ENCODE data around the gene CPNE5. TPM values are rescaled to one million over a fixed set of nuclear protein-coding genes. Genes with fewer than 3 reads are reported as not detected.

The CPNE5 gene
- total RNA-seq, 4 donors from 2014 or later: 9.5 to 33.8 (median 12.2) TPM

- no peaks in the 10 kb centered on the region for H3K9me3 ChIP-seq
- no peaks in the 10 kb centered on the region for H3K27me3 ChIP-seq
- H3K27ac ChIP-seq: no peak overlapping the region
- TF ChIP-seq POLR2A (IDR thresholded peaks at IDR 0.05) (no peak), CTCF (IDR thresholded peaks at IDR 0.05) (no peak)
- DNase-seq: no peak
- peaks cover 0 to 5% of the 10 kb centered on the region in 2 donors for H3K4me1 ChIP-seq
- intact Hi-C loops (cut with DNase I; ENCODE audit: low total_unique reads): no loop called here
- no peaks in the 10 kb centered on the region for H3K36me3 ChIP-seq
- no peak overlapping the region for H3K4me3 ChIP-seq
Measured at GRCh38 chr6:36873115-36873514, 33.9 kb upstream of the CPNE5 start.

GRCh38 chr6:36871686-36872085 is 32.4 kb upstream of the CPNE5 start:
- intact Hi-C loops (cut with DNase I; ENCODE audit: low total_unique reads): no loop called here
- DNase-seq: no peak
- Histone ChIP-seq H3K27me3 (no peaks in the 10 kb centered on the region), H3K9me3 (no peaks in the 10 kb centered on the region), H3K4me1 (peaks cover 0 to 5% of the 10 kb centered on the region in 2 donors), H3K4me3 (no peak overlapping the region), H3K36me3 (no peaks in the 10 kb centered on the region), H3K27ac (no peak overlapping the region)
- TF ChIP-seq POLR2A (IDR thresholded peaks at IDR 0.05) (no peak), CTCF (IDR thresholded peaks at IDR 0.05) (no peak)

- intact Hi-C loops (cut with DNase I; ENCODE audit: low total_unique reads): no loop called here
- no peaks in the 10 kb centered on the region for H3K9me3 ChIP-seq
- no peak overlapping the region for H3K4me3 ChIP-seq
- H3K27me3 ChIP-seq: no peaks in the 10 kb centered on the region
- no peak overlapping the region for H3K27ac ChIP-seq
- no peaks in the 10 kb centered on the region for H3K4me1 ChIP-seq
- H3K36me3 ChIP-seq: no peaks in the 10 kb centered on the region
- no peak for DNase-seq
- no peak for TF ChIP-seq CTCF (IDR thresholded peaks at IDR 0.05)
- TF ChIP-seq POLR2A (IDR thresholded peaks at IDR 0.05): no peak
Measured at GRCh38 chr6:36867471-36868224, 28.4 kb upstream of the CPNE5 start.

GRCh38 chr6:36865835-36866234 is 26.6 kb upstream of the CPNE5 start:
- TF ChIP-seq CTCF (IDR thresholded peaks at IDR 0.05) (no peak), POLR2A (IDR thresholded peaks at IDR 0.05) (no peak)
- intact Hi-C loops (cut with DNase I; ENCODE audit: low total_unique reads): no loop called here
- H3K27ac ChIP-seq: no peak overlapping the region
- H3K4me3 ChIP-seq: no peak overlapping the region
- H3K27me3 ChIP-seq: no peaks in the 10 kb centered on the region
- no peaks in the 10 kb centered on the region for H3K4me1 ChIP-seq
- no peaks in the 10 kb centered on the region for H3K36me3 ChIP-seq
- H3K9me3 ChIP-seq: no peaks in the 10 kb centered on the region
- no peak for DNase-seq

GRCh38 chr6:36863670-36864540 is 24.7 kb upstream of the CPNE5 start:
- Histone ChIP-seq H3K27ac (no peak overlapping the region), H3K36me3 (no peaks in the 10 kb centered on the region), H3K4me1 (no peaks in the 10 kb centered on the region), H3K27me3 (no peaks in the 10 kb centered on the region), H3K9me3 (no peaks in the 10 kb centered on the region), H3K4me3 (no peak overlapping the region)
- no peak for DNase-seq
- no peak for TF ChIP-seq POLR2A (IDR thresholded peaks at IDR 0.05)
- no peak for TF ChIP-seq CTCF (IDR thresholded peaks at IDR 0.05)
- intact Hi-C loops (cut with DNase I; ENCODE audit: low total_unique reads): no loop called here

All from uterus (tissue), 4 donors.